Measurements from ENCODE around the gene ZCCHC14. TPM values are rescaled to one million over a fixed set of nuclear protein-coding genes. Genes with fewer than 3 reads are reported as not detected.

The ZCCHC14 gene
- polyA plus RNA-seq, 1 donor (not counting 4 experiments of a cell fraction or from before 2014, with no cell fraction given) = 3.6 TPM

GRCh38 chr16:87527055-87527724, 34.4 kb upstream of the ZCCHC14 start:
- H4K20me1 ChIP-seq (ENCODE audit: control insufficient read depth, extremely low read depth, insufficient read depth, low read length) = no peaks in the 10 kb centered on the region
- dilution Hi-C loops (cut with MboI; ENCODE audit: extremely low pct_ligation_motif_present, low sequenced_read_pairs) = no loop called here
- H3K4me1 ChIP-seq (ENCODE audit: control insufficient read depth, extremely low read depth, insufficient read depth, low read length) = no peaks in the 10 kb centered on the region
- H2AFZ ChIP-seq (ENCODE audit: control insufficient read depth, low read length) = no peak overlapping the region
- H3K27ac ChIP-seq (ENCODE audit: control insufficient read depth, insufficient read depth, low read length) = no peak overlapping the region
- TF ChIP-seq, protein P1, sequence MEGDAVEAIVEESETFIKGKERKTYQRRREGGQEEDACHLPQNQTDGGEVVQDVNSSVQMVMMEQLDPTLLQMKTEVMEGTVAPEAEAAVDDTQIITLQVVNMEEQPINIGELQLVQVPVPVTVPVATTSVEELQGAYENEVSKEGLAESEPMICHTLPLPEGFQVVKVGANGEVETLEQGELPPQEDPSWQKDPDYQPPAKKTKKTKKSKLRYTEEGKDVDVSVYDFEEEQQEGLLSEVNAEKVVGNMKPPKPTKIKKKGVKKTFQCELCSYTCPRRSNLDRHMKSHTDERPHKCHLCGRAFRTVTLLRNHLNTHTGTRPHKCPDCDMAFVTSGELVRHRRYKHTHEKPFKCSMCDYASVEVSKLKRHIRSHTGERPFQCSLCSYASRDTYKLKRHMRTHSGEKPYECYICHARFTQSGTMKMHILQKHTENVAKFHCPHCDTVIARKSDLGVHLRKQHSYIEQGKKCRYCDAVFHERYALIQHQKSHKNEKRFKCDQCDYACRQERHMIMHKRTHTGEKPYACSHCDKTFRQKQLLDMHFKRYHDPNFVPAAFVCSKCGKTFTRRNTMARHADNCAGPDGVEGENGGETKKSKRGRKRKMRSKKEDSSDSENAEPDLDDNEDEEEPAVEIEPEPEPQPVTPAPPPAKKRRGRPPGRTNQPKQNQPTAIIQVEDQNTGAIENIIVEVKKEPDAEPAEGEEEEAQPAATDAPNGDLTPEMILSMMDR (optimal IDR thresholded peaks at IDR 0.05 in 1 of 3, IDR thresholded peaks at IDR 0.05 in 1 of 3, conservative IDR thresholded peaks at IDR 0.05 in 1 of 3; ENCODE audit: extremely low read depth in 1 of 3, insufficient read depth in 2 of 3, low read length in 3 of 3) = no peak
- TF ChIP-seq EZH2 (IDR thresholded peaks at IDR 0.05; ENCODE audit: low read length) = no peak
- no peaks in the 10 kb centered on the region for H3K9me1 ChIP-seq (ENCODE audit: control insufficient read depth, extremely low read depth, insufficient read depth, low read length)
- no peak overlapping the region for H3K4me3 ChIP-seq (ENCODE audit: control insufficient read depth in 2 of 3, extremely low read depth in 1 of 3, insufficient read depth in 2 of 3, low read depth in 1 of 3, low read length in 3 of 3)
- no peak overlapping the region for H3K9ac ChIP-seq (ENCODE audit: control insufficient read depth, extremely low read depth, insufficient read depth, low read length)
- FAIRE-seq = no peak
- no peak for DNase-seq (ENCODE audit: low read depth, low spot score)
- peaks cover 14% of the 10 kb centered on the region for H3K27me3 ChIP-seq (ENCODE audit: control insufficient read depth, extremely low read depth, insufficient read depth, low read length)
- no peaks in the 10 kb centered on the region for H3K36me3 ChIP-seq (ENCODE audit: control insufficient read depth in 2 of 2, extremely low read depth in 1 of 2, insufficient read depth in 2 of 2, low read length in 2 of 2)
- no peak overlapping the region for H3K4me2 ChIP-seq (ENCODE audit: control insufficient read depth, extremely low read depth, insufficient read depth, low read depth, low read length)
- no peaks in the 10 kb centered on the region for H3K79me2 ChIP-seq (ENCODE audit: control insufficient read depth, insufficient read depth, low read length)
- peaks cover 2% of the 10 kb centered on the region for H3K9me3 ChIP-seq (ENCODE audit: control insufficient read depth, low read depth, low read length)

- Histone ChIP-seq H3K9me3 (ENCODE audit: control insufficient read depth, low read depth, low read length) (peaks cover 2% of the 10 kb centered on the region), H3K27ac (ENCODE audit: control insufficient read depth, insufficient read depth, low read length) (no peak overlapping the region), H3K36me3 (ENCODE audit: control insufficient read depth in 2 of 2, extremely low read depth in 1 of 2, insufficient read depth in 2 of 2, low read length in 2 of 2) (no peaks in the 10 kb centered on the region), H3K4me3 (ENCODE audit: control insufficient read depth in 2 of 3, extremely low read depth in 1 of 3, insufficient read depth in 2 of 3, low read depth in 1 of 3, low read length in 3 of 3) (no peak overlapping the region), H4K20me1 (ENCODE audit: control insufficient read depth, extremely low read depth, insufficient read depth, low read length) (no peaks in the 10 kb centered on the region), H3K9me1 (ENCODE audit: control insufficient read depth, extremely low read depth, insufficient read depth, low read length) (no peaks in the 10 kb centered on the region), H3K27me3 (ENCODE audit: control insufficient read depth, extremely low read depth, insufficient read depth, low read length) (peaks cover 13% of the 10 kb centered on the region), H3K9ac (ENCODE audit: control insufficient read depth, extremely low read depth, insufficient read depth, low read length) (no peak overlapping the region), H3K79me2 (ENCODE audit: control insufficient read depth, insufficient read depth, low read length) (no peaks in the 10 kb centered on the region), H3K4me2 (ENCODE audit: control insufficient read depth, extremely low read depth, insufficient read depth, low read depth, low read length) (no peak overlapping the region), H3K4me1 (ENCODE audit: control insufficient read depth, extremely low read depth, insufficient read depth, low read length) (no peaks in the 10 kb centered on the region), H2AFZ (ENCODE audit: control insufficient read depth, low read length) (no peak overlapping the region)
- DNase-seq (ENCODE audit: low read depth, low spot score) (no peak), FAIRE-seq (no peak)
- dilution Hi-C loops (cut with MboI; ENCODE audit: extremely low pct_ligation_motif_present, low sequenced_read_pairs) = no loop called here
- no peak for TF ChIP-seq EZH2 (IDR thresholded peaks at IDR 0.05; ENCODE audit: low read length)
- TF ChIP-seq, protein P1 (optimal IDR thresholded peaks at IDR 0.05 in 1 of 3, IDR thresholded peaks at IDR 0.05 in 1 of 3, conservative IDR thresholded peaks at IDR 0.05 in 1 of 3; ENCODE audit: extremely low read depth in 1 of 3, insufficient read depth in 2 of 3, low read length in 3 of 3) = no peak
These were observed 33.6 kb upstream of the ZCCHC14 start for GRCh38 chr16:87526238-87526947.

All from keratinocyte (primary cell).